Ectodermal cell (in vitro differentiated cells): Measurements from ENCODE around the gene ZNF593.

Source experiments
- H3K27ac ChIP-seq: 2 replicates; pipeline ENCODE4 v1.7.0; 2013; ENCODE audit warnings: mild to moderate bottlenecking, low read depth, low read length; ENCODE audit not compliant: insufficient read depth, poor library complexity, severe bottlenecking
- H3K27me3 ChIP-seq: 2 replicates; pipeline ENCODE4 v1.7.0; 2013; ENCODE audit warnings: mild to moderate bottlenecking, low read length; ENCODE audit not compliant: insufficient read depth, control insufficient read depth, poor library complexity, severe bottlenecking
- H3K36me3 ChIP-seq: one replicate; pipeline ENCODE4 v1.7.0; 2013; ENCODE audit warnings: low read length; ENCODE audit not compliant: control insufficient read depth, insufficient read depth
- H3K4me1 ChIP-seq: one replicate; pipeline ENCODE4 v1.7.0; 2013; ENCODE audit warnings: low read length; ENCODE audit not compliant: control insufficient read depth, insufficient read depth
- H3K4me3 ChIP-seq: 2 replicates; pipeline ENCODE4 v1.7.0; 2013; ENCODE audit warnings: low read depth, low read length, control low read depth; ENCODE audit not compliant: insufficient read depth
- H3K9me3 ChIP-seq: 2 replicates; pipeline ENCODE4 v1.7.0; 2013; ENCODE audit warnings: mild to moderate bottlenecking, low read length, moderate library complexity; ENCODE audit not compliant: control insufficient read depth
- WGBS, 2 experiments: methylation state at CpG; one replicate each; pipeline ENCODE4 v1.1.7; 2013; ENCODE audit warnings: missing lambda C conversion rate in 2 of 2; 5-methylcytosine and 5-hydroxymethylcytosine counted together

ZNF593 gene

GRCh38 chr1:26161415-26162219 is 8.1 kb upstream of the ZNF593 start:
- Histone ChIP-seq H3K27ac (no peak overlapping the region), H3K36me3 (no peaks in the 10 kb centered on the region), H3K4me1 (peaks cover 50% of the 10 kb centered on the region), H3K9me3 (no peaks in the 10 kb centered on the region), H3K4me3 (peak overlapping the region; percentile 44), H3K27me3 (peaks cover 85% of the 10 kb centered on the region)
- 1% methylated on average over 98 of the region's 98 CpGs for WGBS, 2 experiments

- Histone ChIP-seq H3K27ac (no peak overlapping the region), H3K9me3 (no peaks in the 10 kb centered on the region), H3K27me3 (peaks cover 79% of the 10 kb centered on the region), H3K4me3 (peak overlapping the region; percentile 44), H3K4me1 (peaks cover 44% of the 10 kb centered on the region), H3K36me3 (no peaks in the 10 kb centered on the region)
- 29 to 33% methylated on average over 21 of the region's 21 CpGs for WGBS, 2 experiments
Observed at GRCh38 chr1:26162220-26162709, 7.4 kb upstream of the ZNF593 start.

- no peaks in the 10 kb centered on the region for H3K9me3 ChIP-seq
- peaks cover 43% of the 10 kb centered on the region for H3K4me1 ChIP-seq
- WGBS, 2 experiments, result 88 to 89% methylated on average over 9 of the region's 9 CpGs
- peaks cover 67% of the 10 kb centered on the region for H3K27me3 ChIP-seq
- H3K27ac ChIP-seq, result no peak overlapping the region
- no peaks in the 10 kb centered on the region for H3K36me3 ChIP-seq
- peak overlapping the region; percentile 34 for H3K4me3 ChIP-seq
Observed at GRCh38 chr1:26163684-26164035, 6.0 kb upstream of the ZNF593 start.

GRCh38 chr1:26164036-26164860 is 5.5 kb upstream of the ZNF593 start:
- peaks cover 67% of the 10 kb centered on the region for H3K27me3 ChIP-seq

GRCh38 chr1:26164861-26165842 is 4.6 kb upstream of the ZNF593 start:
- 44 to 48% methylated on average over 19 of the region's 19 CpGs for WGBS, 2 experiments
- no peak overlapping the region for H3K27ac ChIP-seq
- peaks cover 42% of the 10 kb centered on the region for H3K4me1 ChIP-seq
- no peaks in the 10 kb centered on the region for H3K36me3 ChIP-seq
- H3K27me3 ChIP-seq, result peaks cover 60% of the 10 kb centered on the region
- no peaks in the 10 kb centered on the region for H3K9me3 ChIP-seq
- peak overlapping the region; percentile 10 for H3K4me3 ChIP-seq

More at GRCh38 chr1:26164036-26164860, 5.5 kb upstream of the ZNF593 start:
- H3K4me3 ChIP-seq, result peak overlapping the region; percentile 34
- H3K4me1 ChIP-seq, result peaks cover 43% of the 10 kb centered on the region
- no peaks in the 10 kb centered on the region for H3K36me3 ChIP-seq
- 10% methylated on average over 72 of the region's 72 CpGs for WGBS, 2 experiments
- no peaks in the 10 kb centered on the region for H3K9me3 ChIP-seq
- peak overlapping the region; percentile 26 for H3K27ac ChIP-seq

- H3K36me3 ChIP-seq, result no peaks in the 10 kb centered on the region
- H3K4me1 ChIP-seq, result peaks cover 51% of the 10 kb centered on the region
- WGBS, 2 experiments, result 92% methylated on average over 4 of the region's 4 CpGs
- peaks cover 44% of the 10 kb centered on the region for H3K27me3 ChIP-seq
- H3K27ac ChIP-seq, result no peak overlapping the region
- no peak overlapping the region for H3K4me3 ChIP-seq
- H3K9me3 ChIP-seq, result no peaks in the 10 kb centered on the region
Observed at GRCh38 chr1:26166719-26167281, 2.9 kb upstream of the ZNF593 start.

GRCh38 chr1:26168410-26169197 is 1.1 kb upstream of the ZNF593 start, which contains the start of gene C1orf232:
Gene C1orf232, minus strand, starts transcription at chr1:26168963. Its CDS starts 464 bp downstream, at chr1:26168499.
- Histone ChIP-seq H3K9me3 (no peaks in the 10 kb centered on the region), H3K4me1 (peaks cover 51% of the 10 kb centered on the region), H3K27ac (peak within 1 kb of the TSS; percentile 91), H3K27me3 (peaks cover 26% of the 10 kb centered on the region), H3K4me3 (peak within 1 kb of the TSS; percentile 83), H3K36me3 (no peaks in the 10 kb centered on the region)
- WGBS, 2 experiments, result 60 to 61% methylated on average over 5 of the region's 5 CpGs

- H3K27ac ChIP-seq, result peak overlapping the region; percentile 91
- 72 to 75% methylated on average over 4 of the region's 4 CpGs for WGBS, 2 experiments
Observed at GRCh38 chr1:26169198-26169554, 532 bp upstream of the ZNF593 start.

GRCh38 chr1:26170472-26170821 is 739 bp downstream of the ZNF593 start:
- H3K9me3 ChIP-seq, result no peaks in the 10 kb centered on the region
- H3K4me1 ChIP-seq, result peaks cover 41% of the 10 kb centered on the region
- peaks cover 9% of the 10 kb centered on the region for H3K27me3 ChIP-seq
- H3K27ac ChIP-seq, result no peak overlapping the region
- H3K36me3 ChIP-seq, result no peaks in the 10 kb centered on the region
- 86 to 87% methylated on average over 9 of the region's 9 CpGs for WGBS, 2 experiments
- H3K4me3 ChIP-seq, result peak overlapping the region; percentile 83

More at GRCh38 chr1:26169198-26169554, 532 bp upstream of the ZNF593 start:
- H3K9me3 ChIP-seq, result no peaks in the 10 kb centered on the region
- peak overlapping the region; percentile 83 for H3K4me3 ChIP-seq
- peaks cover 20% of the 10 kb centered on the region for H3K27me3 ChIP-seq
- peaks cover 51% of the 10 kb centered on the region for H3K4me1 ChIP-seq
- H3K36me3 ChIP-seq, result no peaks in the 10 kb centered on the region
